IPS DF 19.7 (cell line): Measurements from ENCODE around the gene CNTNAP5.

Experiments
- DNase-seq: peaks from one replicate; pipeline ENCODE4 v3.0.0-alpha.2; 2013; ENCODE audit warnings: low read depth, low spot score

Gene CNTNAP5

GRCh38 chr2:124437811-124438210 lies 412.7 kb downstream of the CNTNAP5 start:
- DNase-seq, result no peak

- no peak for DNase-seq
These were observed 425.4 kb downstream of the CNTNAP5 start for GRCh38 chr2:124450481-124450880.

- DNase-seq, result no peak
These were observed 451.2 kb downstream of the CNTNAP5 start for GRCh38 chr2:124476291-124476690.

- no peak for DNase-seq
These were observed 453.7 kb downstream of the CNTNAP5 start for GRCh38 chr2:124478761-124479160.

- no peak for DNase-seq
These were observed 455.9 kb downstream of the CNTNAP5 start for GRCh38 chr2:124480958-124481357.

GRCh38 chr2:124482044-124482443 lies 457.0 kb downstream of the CNTNAP5 start:
- no peak for DNase-seq

GRCh38 chr2:124482551-124482950 lies 457.5 kb downstream of the CNTNAP5 start:
- DNase-seq, result no peak

GRCh38 chr2:124485659-124486058 lies 460.6 kb downstream of the CNTNAP5 start:
- DNase-seq, result no peak

- no peak for DNase-seq
These were observed 464.6 kb downstream of the CNTNAP5 start for GRCh38 chr2:124489686-124490085.

GRCh38 chr2:124501575-124502152 lies 476.6 kb downstream of the CNTNAP5 start:
- DNase-seq, result no peak

GRCh38 chr2:124514236-124514635 lies 489.1 kb downstream of the CNTNAP5 start:
- no peak for DNase-seq

GRCh38 chr2:124520953-124521352 lies 495.9 kb downstream of the CNTNAP5 start:
- no peak for DNase-seq

GRCh38 chr2:124523096-124523495 lies 498.0 kb downstream of the CNTNAP5 start:
- DNase-seq, result no peak

- no peak for DNase-seq
These were observed 499.2 kb downstream of the CNTNAP5 start for GRCh38 chr2:124524155-124524915.

GRCh38 chr2:124526221-124526620 lies 501.1 kb downstream of the CNTNAP5 start:
- DNase-seq, result no peak

- DNase-seq, result no peak
These were observed 505.1 kb downstream of the CNTNAP5 start for GRCh38 chr2:124530203-124530602.

GRCh38 chr2:124533226-124533954 lies 508.3 kb downstream of the CNTNAP5 start:
- DNase-seq, result no peak

- DNase-seq, result no peak
These were observed 508.9 kb downstream of the CNTNAP5 start for GRCh38 chr2:124534028-124534427.

- no peak for DNase-seq
These were observed 510.7 kb downstream of the CNTNAP5 start for GRCh38 chr2:124535816-124536215.

GRCh38 chr2:124536591-124536990 lies 511.5 kb downstream of the CNTNAP5 start:
- no peak for DNase-seq

- DNase-seq, result no peak
These were observed 513.5 kb downstream of the CNTNAP5 start for GRCh38 chr2:124538549-124538948.

- DNase-seq, result no peak
These were observed 515.7 kb downstream of the CNTNAP5 start for GRCh38 chr2:124540805-124541204.
